EH (cell line): ENCODE results near the gene MT1F.
"Not testable (repeated sequence)": the region's sequence is repeated elsewhere in the genome, so short reads cannot be mapped to it uniquely, and the experiment has no call there.

Source experiments
- DNase-seq: peaks from one replicate; pipeline ENCODE4 v3.0.0-alpha.2; 2015; ENCODE audit warnings: low read depth

MT1F gene

DNA sequence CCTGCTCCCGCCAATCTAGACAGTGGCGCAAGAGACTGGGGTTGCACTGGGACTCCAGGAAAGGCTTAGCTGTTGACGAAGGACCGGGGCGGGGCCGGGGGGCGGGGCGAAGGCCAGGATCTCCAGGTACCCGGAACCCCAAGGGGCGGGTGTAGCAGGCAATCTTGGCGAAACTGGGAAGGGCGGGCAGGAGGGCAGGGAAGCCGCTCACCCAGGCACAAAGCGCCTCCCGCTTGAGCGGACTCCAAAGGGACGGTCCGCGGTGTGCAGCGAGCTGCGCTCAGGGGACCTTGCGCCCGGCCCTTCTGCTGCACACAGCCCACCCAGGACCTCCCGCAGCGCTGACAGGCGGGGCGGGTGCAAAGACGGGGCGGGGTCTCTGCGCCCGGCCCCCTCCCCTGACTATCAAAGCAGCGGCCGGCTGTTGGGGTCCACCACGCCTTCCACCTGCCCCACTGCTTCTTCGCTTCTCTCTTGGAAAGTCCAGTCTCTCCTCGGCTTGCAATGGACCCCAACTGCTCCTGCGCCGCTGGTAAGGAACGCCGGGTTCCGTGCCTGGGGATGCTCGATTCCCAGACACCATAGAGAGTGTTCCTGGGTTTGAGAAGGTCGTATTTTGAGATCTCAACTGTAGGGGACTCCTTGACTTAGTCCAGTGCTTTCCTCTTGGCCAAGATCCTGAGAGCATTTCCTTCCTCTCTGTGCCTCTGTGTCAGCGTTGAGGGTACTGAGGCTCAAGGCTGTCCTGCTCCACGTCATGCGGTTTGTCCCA, at the start of gene MT1F:
MT1F (plus strand) TSS at position 405 of the 772 bp plus-strand sequence; CDS start at position 505, 100 bp downstream.
- peak; percentile 65 for DNase-seq

DNA sequence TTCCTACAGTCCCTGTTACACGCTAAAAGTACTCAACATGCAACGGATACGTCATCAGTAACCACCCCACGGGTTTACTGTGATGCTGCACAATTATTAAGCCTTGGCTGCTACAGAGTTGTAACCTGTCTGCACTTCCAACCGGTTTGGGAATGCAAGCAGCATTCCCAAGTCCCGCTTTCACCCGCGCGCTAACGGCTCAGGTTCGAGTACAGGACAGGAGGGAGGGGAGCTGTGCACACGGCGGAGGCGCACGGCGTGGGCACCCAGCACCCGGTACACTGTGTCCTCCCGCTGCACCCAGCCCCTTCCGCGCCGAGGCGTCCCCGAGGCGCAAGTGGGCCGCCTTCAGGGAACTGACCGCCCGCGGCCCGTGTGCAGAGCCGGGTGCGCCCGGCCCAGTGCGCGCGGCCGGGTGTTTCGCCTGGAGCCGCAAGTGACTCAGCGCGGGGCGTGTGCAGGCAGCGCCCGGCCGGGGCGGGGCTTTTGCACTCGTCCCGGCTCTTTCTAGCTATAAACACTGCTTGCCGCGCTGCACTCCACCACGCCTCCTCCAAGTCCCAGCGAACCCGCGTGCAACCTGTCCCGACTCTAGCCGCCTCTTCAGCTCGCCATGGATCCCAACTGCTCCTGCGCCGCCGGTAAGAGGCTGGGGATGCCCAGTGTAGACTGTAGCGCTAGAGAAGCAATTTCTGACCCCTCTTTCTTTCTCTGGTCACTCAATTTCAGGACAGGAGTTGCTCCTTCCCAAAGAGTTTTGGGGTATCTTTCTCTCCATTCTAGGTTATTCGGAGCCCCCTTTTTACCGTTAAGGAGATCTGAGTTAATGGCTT, 49.5 kb upstream of the MT1F start, which contains the start of gene MT2A:
MT2A (plus strand) TSS at position 542 of the 833 bp plus-strand sequence; CDS start at position 614, 72 bp downstream.
- peak; percentile 97 for DNase-seq

DNA sequence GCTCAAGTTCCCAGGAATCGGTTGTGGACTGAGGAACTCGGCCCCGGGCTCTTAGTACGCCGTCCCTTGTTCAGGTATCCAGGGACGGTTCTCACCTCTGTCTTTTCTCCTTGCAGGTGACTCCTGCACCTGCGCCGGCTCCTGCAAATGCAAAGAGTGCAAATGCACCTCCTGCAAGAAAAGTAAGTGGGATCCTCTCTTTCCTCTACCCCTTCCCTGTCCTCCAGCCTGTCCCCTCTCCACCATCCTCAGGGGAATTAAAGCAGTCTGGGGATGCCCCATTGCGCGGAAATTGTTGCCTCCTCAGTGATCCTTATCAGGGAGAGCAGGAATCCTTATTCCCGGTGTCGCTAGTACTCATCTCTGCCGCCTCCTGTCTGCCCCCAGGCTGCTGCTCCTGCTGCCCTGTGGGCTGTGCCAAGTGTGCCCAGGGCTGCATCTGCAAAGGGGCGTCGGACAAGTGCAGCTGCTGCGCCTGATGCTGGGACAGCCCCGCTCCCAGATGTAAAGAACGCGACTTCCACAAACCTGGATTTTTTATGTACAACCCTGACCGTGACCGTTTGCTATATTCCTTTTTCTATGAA, 48.8 kb upstream of the MT1F start:
- DNase-seq = peak; percentile 42

DNA sequence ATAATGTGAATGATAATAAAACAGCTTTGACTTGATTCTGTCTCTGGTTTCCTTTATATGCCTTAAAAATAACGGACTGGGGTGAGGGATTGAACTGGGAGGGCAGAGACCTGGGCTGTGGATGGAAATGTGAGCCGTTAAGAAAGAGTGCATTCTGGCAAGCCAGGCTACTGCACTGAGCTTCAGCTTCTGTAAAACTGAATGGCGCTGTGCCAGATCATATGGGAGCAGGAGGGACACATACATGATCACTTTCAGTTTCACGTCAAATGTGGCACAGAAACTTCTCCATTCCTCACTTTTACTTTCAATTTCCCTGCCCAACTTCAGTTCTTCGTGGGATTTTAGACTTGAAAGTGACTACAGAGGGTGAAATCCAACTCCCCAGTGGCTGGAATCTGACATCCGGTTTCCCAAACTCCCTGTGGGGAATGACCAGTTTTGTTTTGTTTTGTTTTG, 48.3 kb upstream of the MT1F start:
- DNase-seq = peak; percentile 92

DNA sequence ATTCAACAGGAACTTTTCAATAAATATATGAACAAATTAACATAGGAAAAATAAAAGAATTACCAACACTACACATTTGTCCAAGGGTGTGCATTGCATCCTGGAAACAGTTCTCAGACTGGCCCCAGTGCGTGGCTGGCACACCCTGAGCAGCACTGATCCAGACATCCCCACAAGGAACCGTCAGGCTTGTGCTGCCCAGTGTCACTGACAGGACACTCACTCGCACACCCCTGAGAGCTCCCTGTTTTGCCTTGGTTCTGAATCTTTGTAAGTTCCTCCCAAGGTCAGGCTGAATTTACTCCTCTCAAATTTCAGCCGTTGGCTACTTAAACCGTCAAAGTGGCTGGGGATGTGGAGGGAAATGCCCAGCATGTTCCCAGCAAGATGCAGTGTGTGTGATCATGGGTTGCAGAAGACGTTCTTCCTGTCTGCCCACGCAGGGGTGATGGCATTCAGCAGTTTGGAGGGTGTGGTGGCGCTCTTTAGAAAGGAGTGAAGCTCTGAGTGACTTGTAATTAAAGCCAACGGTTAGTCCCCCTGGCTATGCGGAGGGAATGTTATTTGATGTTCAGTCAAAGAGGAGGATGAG, 47.6 kb upstream of the MT1F start:
- peak; percentile 89 for DNase-seq

DNA sequence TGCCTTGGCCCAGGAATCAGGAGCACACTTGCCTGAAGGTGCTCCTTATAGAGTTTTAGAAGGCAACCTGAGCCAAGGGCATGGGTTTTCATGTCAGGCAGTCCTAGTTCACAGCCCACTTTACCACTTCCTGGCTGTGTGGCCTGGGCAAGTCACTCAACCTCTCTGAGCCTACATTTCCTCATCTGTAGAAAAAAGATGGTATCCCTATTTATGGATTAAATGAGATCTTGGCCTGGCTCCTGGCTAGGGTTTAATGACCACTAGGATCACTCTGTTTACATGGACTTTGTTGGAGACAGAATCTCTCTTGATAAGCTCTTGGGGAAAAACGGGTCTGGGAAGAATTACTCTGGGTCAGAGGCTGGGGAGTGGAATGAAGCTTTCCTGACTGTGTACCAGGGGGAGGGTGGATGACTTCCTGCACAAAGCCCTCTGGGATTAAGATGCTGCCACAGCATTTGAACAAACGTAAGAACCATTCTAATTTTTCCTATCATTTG, 47.1 kb upstream of the MT1F start:
- DNase-seq = peak; percentile 73

DNA sequence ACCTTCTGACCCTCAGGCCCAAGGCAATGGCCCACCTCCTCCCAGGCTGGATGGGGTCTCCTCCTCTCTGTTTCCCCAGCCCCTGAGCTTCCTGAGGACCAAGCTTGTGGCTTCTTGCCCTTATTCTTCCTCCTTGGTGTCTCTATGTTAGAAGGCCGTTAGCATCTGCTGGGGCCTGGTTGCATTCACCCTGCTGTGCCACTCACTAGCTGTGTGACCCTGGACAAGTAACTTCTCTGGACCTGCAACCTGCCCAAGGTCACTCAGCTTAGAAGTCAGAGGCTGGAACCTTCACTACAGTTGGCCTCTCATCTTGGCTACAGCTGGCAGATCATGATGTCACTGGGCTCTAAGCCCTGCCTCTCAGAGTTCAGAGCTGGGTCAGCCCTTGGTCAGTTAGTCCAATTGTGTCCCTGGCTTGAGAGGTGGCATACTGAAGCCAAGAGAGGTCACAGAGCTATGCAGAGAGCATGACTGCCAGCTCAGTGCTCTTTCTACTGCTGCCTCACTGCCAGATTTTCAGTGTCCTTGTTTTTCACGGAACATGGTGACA, 46.4 kb upstream of the MT1F start:
- DNase-seq = peak; percentile 64

DNA sequence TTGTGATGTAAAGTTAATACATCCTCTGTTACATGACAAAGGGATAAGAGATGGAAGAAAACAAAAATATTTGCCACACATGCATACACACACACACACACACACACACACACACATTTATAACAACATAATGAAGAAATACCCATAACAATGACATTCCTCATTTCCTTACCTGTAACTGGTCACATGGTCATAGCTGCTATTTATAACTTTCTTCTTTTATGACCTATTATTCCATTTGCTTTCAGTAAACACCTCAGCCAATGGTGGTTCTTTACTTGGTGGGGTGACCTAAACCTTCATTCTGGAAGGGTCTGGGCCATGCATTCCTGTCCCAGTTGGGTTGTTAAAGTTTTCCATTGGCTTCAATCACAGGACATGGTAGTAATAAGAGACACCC, 44.1 kb upstream of the MT1F start:
- no peak for DNase-seq

DNA sequence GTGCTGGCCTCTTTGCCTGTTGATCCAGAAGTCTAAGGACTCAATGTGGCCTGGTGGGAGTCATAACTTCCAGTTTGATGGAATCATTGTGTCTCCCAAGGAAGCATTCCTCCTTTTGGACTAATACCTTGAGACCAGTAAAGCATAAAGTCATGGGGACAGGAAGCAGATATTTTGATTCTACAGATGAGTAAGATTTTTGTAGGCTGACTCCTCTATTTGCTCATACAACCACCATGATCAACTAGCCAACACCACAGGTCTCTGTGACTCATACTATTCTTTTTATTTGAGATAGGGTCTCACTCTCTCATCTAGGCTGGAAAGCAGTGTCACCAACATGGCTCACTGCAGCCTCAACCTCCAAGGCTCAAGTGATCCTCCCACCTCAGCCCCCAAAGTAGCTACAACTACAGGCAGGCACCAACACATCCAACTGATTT, 43.2 kb upstream of the MT1F start:
- DNase-seq = peak; percentile 85

DNA sequence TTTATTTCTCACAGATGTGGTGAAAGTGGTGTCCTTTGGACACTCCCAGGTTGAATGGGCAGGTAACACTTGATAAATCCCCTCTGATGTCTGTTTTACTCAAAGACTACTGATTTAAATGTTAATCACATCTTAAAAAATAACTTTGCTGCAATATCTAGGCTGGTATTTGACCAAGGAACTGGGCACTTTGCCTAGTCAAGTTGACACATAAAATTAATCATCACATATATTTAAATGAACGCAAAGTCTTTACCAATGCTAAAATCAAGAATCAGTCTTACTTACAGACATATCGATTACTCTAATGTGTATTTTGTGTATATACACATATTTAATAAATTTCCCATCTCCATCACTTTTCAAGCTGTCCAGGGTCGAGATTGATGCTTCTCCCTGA, 42.4 kb upstream of the MT1F start:
- peak; percentile 70 for DNase-seq

DNA sequence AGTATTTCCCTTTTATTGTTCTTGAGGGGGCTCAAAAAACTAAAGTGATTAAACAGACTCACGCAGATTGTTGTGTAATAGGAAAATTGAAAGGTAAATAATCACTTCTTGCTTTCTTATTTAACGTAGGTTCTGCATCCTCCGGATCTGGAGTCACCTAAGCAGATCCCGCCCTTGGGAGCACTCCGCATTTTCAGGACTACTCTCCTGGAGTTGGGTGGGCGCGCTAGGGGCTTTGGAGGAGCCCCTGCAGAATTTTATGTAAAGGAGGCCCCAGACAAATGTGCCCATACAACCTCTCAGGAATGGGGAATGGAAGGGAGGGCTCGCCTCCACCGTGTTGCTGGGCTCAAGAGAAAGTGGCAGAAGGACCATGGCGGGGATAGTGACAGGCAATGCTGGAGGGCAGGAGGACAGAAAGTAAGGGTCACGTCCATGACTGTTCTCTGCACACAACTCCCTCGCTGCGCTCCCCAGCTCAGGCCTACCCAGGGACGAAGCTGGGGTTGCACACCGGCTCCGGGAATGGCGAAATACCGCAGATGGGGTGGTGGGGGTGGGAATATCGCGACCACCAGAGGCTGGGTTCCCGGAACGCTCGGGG, 41.0 kb upstream of the MT1F start:
- DNase-seq = no peak

DNA sequence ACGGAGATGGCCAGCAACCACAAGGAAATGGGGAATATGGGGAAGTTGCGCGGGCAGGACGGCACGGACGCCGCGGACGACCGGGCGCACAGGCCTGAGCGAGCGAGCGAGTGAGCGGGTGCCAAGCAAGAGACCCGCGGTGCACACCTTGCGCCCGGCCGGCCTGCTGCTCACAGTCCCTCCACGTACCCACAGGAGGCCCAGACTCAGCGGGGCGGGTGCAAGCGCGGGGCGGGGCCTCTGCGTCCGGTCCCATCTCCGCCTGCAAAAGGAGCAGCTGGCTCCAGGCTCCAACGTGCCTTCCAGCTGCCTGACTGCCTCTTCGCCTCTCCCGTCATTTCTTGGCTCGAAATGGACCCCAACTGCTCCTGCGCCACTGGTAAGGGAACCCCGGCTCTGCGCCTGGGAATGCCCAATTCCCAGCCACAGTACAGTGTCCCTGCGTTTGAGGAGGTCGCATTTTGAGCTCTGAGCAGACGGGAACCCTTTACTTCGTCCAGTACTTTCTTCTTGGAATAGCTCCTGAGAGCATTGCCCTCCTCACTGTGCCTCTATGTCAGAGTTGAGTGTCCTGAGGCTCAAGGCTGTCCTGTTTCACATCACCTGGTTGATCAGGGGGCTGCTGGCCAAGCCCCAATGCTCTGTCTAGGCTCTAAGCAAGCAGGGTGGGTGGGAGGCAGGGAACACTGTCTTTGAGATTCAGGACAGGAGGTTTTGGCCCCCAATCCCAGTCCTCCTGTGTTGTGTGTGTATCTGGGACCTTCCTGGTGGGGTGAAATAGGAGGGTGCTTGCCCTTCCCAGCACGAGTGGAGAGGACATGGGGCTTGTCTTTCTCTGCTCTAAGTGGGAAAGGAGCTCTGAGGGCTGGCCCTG, 40.3 kb upstream of the MT1F start:
- DNase-seq = peak; percentile 73

DNA sequence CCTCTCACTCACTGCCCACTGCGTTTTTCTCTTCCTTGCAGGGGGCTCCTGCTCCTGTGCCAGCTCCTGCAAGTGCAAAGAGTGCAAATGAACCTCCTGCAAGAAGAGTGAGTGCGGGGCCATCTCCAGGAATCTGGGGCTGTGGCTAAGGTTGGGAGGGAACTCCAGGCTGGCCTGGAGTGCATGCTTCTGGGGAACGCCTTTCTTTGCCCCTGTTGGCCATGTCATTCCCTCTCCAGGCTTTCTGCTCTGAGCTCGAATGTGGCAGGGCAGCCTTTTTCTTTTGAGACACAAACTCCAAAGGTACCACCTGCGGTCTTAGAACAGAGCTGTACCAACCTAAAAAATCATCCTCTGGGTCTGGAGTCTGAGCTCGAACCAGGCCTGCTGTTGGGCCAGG, 39.6 kb upstream of the MT1F start:
- DNase-seq = no peak

DNA sequence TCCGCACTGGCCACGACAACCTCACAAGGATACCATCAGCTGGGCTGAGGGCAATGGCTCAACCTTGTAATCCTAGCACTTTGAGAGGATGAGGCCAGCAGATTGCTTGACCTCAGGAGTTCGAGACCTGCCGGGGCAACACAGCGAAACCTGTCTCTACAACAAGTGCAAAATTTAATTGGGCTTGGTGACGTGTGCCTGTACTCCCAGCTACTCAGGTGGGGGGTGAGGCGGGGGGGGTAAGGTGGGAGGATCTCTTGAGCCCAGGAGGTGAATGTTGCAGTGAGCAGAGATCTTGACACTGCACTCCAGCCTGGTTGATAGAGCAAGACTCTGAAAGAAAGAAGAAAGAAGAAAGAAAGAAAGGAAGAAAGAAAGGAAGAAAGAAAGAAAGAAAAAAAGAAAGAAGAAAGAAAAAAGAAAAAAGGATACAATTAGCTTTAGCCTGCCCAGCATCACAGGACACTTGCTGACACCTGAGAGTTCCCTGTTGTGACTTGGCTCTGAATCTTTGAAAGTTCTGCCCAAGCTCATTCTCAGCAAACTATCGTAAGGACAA, 37.3 kb upstream of the MT1F start:
- no peak for DNase-seq

DNA sequence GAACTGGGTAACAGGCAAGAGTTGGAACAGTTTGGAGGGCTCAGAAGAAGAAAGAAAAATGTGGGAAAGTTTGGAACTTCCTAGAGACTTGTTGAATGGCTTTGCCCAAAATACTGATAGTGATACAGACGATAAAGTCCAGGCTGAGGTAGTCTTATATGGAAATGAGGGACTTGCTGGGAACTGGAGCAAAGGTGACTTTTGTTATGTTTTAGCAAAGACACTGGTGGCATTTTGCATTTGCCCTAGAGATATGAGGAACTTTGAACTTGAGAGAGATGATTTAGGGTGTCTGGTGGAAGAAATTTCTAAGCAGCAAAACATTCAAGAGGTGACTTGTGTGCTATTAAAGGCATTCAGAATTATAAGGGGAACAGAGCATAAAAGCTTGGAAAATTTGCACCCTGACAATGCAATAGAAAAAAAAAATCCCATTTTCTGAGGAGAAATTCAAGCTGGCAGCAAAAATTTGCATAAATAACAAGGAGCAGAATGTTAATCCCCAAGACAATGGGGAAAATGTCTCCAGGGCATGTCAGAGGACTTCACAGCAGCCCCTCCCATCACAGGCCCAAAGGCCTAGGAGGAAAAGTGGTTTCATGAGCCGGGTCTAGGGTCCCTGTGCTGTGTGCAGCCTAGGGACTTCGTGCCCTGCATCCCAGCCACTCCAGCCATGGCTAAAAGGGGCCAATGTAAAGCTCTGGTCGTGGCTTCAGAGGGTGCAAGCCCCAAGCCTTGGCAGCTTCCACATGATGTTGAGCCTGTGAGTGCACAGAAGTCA, 35.9 kb upstream of the MT1F start:
- DNase-seq = not testable (repeated sequence)

DNA sequence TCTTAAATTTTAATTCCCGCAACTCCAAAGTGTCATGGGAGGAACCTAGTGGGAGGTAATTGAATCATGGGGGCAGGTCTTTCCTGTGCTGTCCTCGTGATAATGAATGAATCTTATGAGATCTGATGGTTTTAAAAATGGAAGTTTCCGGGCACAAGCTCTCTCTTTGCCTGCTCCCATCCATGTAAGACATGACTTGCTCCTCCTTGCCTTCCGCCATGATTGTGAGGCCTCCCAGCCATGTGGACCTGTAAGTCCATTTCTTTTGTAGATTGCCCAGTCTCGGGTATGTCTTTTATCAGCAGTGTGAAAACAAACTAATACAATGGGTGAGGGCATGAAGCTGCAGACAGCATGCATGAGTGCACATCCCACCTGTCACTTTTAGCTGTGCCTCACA, 34.6 kb upstream of the MT1F start:
- DNase-seq = not testable (repeated sequence)

DNA sequence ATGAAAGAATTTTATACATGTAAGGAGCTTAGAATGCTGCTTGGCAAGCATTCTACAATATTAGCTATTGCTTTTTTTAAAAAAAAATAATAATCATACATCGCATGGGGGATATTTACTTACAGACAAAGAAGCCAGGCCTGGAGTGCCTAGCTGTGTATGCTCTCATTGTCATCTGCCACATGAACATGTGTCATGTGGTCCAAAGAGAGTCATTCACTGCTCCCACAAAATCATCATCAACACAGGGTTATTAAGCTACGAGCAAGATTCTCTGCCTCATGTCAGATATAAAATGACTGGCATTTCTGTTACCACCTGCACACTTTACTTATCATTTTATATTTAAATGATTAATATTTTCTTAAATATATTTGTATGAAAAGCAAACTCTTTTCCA, 34.1 kb upstream of the MT1F start:
- DNase-seq = no peak

DNA sequence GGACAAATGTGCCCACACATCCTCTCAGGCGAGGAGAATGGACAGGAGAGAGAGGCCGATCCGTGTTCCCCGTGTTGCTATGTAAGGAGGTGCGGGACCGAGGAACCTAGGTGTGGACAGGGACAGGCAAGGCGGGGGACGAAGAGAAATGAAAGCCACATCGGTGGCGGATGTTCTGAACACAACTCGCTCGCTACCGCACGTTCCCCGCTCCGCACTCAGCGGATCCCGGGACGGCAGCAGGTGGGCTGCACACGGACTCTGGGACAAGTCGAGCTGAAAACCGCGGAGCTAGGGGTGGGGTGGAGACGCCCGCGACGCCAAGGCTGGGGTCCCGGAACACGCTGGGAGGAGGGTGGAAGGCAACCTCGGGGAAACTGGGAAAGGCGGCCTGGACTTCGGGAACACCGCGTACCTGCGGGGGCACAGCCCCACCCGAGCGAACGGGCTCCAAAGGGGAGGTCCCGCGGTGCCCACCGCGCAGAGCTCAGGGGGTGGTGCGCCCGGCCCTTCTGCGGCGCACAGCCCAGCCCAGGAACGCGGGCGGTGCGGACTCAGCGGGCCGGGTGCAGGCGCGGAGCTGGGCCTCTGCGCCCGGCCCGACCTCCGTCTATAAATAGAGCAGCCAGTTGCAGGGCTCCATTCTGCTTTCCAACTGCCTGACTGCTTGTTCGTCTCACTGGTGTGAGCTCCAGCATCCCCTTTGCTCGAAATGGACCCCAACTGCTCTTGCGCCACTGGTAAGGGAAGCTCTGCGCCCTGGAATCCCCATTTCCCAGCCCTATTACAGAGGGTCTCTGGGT, 32.4 kb upstream of the MT1F start, which contains the start of gene MT1E:
MT1E (plus strand) TSS at position 642 of the 803 bp plus-strand sequence; CDS start at position 713, 71 bp downstream.
- DNase-seq = peak; percentile 88
